CD14-positive monocyte (primary cell): ENCODE data around the gene MSRB3. TPM values are rescaled to one million over a fixed set of nuclear protein-coding genes. Genes with fewer than 3 reads are reported as not detected.

Experiments
- DNase-seq, 3 donors: peaks; one replicate each; pipeline ENCODE4 v3.0.0-alpha.2; 2011 to 2022
- H2AFZ ChIP-seq: 2 replicates; pipeline ENCODE4 v1.6.0; 2012; ENCODE audit warnings: mild to moderate bottlenecking, low read depth, low read length, inconsistent platforms; ENCODE audit not compliant: insufficient read depth, poor library complexity, severe bottlenecking
- H3K27ac ChIP-seq, 2 donors: 1 replicate in 1 of 2; 2 replicates in 1 of 2; pipeline ENCODE4 v1.5.1; 2012 to 2013; ENCODE audit warnings: low read length in 2 of 2, control low read depth in 1 of 2, inconsistent platforms in 1 of 2, low read depth in 1 of 2, mild to moderate bottlenecking in 1 of 2
- H3K27me3 ChIP-seq, 2 donors: one replicate each; pipeline versions ENCODE4 v1.6.0 to v1.6.1; 2011 to 2013; ENCODE audit warnings: low read length in 2 of 2; ENCODE audit not compliant: control insufficient read depth in 2 of 2, insufficient read depth in 2 of 2
- H3K36me3 ChIP-seq, 2 donors: replicated peaks in 1 of 2; 1 replicate in 1 of 2; 2 replicates in 1 of 2; pipeline versions ENCODE4 v1.5.1 to v1.6.1; 2012 to 2013; ENCODE audit warnings: low read length in 2 of 2, control low read depth in 1 of 2, inconsistent platforms in 1 of 2, mild to moderate bottlenecking in 1 of 2; ENCODE audit not compliant: insufficient read depth in 2 of 2, control insufficient read depth in 1 of 2
- H3K4me1 ChIP-seq, 2 donors: 1 replicate in 1 of 2; 2 replicates in 1 of 2; pipeline versions ENCODE4 v1.5.1 to v1.6.1; 2012 to 2013; ENCODE audit warnings: low read length in 2 of 2, control low read depth in 1 of 2, inconsistent platforms in 1 of 2, mild to moderate bottlenecking in 1 of 2, moderate library complexity in 1 of 2; ENCODE audit not compliant: insufficient read depth in 2 of 2, control insufficient read depth in 1 of 2
- H3K4me2 ChIP-seq: replicated peaks from 2 replicates; pipeline ENCODE3; 2012; ENCODE audit warnings: low read length, moderate library complexity, mild to moderate bottlenecking; ENCODE audit not compliant: poor library complexity, severe bottlenecking; ENCODE audit errors: extremely low read depth
- H3K4me3 ChIP-seq, 3 experiments: fragments of 200-600 bp in 1 of 3; sonication (generic) in 1 of 3; replicated peaks in 1 of 3; 1 replicate in 2 of 3; 2 replicates in 1 of 3; pipeline ENCODE4 v1.5.1; 2011 to 2013; ENCODE audit warnings: low read length in 3 of 3, mild to moderate bottlenecking in 3 of 3, control low read depth in 2 of 3, low read depth in 2 of 3, inconsistent platforms in 1 of 3, moderate library complexity in 1 of 3
- H3K79me2 ChIP-seq: 2 replicates; pipeline ENCODE4 v1.6.0; 2012; ENCODE audit warnings: mild to moderate bottlenecking, control low read depth, inconsistent platforms, low read length, moderate library complexity; ENCODE audit not compliant: insufficient read depth
- H3K9ac ChIP-seq: 2 replicates; pipeline ENCODE4 v1.6.0; 2017; ENCODE audit warnings: low read length, mild to moderate bottlenecking; ENCODE audit not compliant: insufficient read depth, poor library complexity, severe bottlenecking
- H3K9me3 ChIP-seq, 2 donors: replicated peaks in 1 of 2; 1 replicate in 1 of 2; 2 replicates in 1 of 2; pipeline versions ENCODE4 v1.5.1 to v1.6.1; 2012 to 2013; ENCODE audit warnings: low read length in 2 of 2, control low read depth in 1 of 2; ENCODE audit not compliant: control insufficient read depth in 1 of 2, insufficient read depth in 1 of 2
- H4K20me1 ChIP-seq: 2 replicates; pipeline ENCODE4 v1.6.0; 2012; ENCODE audit warnings: mild to moderate bottlenecking, low read length, control low read depth, moderate library complexity; ENCODE audit not compliant: insufficient read depth
- H3K27ac Mint-ChIP-seq, 7 donors: one replicate each; pipeline ENCODE4 v1.8.0; 2020; ENCODE audit warnings: mild to moderate bottlenecking in 7 of 7, mixed read lengths in 7 of 7, moderate library complexity in 6 of 7, inconsistent platforms in 2 of 7
- H3K27me3 Mint-ChIP-seq, 3 donors: one replicate each; pipeline ENCODE4 v1.8.0; 2021 to 2022; ENCODE audit warnings: low read depth in 3 of 3, mild to moderate bottlenecking in 3 of 3, mixed read lengths in 3 of 3, moderate library complexity in 3 of 3, inconsistent platforms in 1 of 3
- H3K36me3 Mint-ChIP-seq, 2 donors: one replicate each; pipeline ENCODE4 v1.8.0; 2020; ENCODE audit warnings: mixed read lengths in 2 of 2, inconsistent platforms in 1 of 2, mild to moderate bottlenecking in 1 of 2
- H3K4me1 Mint-ChIP-seq: one replicate; pipeline ENCODE4 v1.8.0; 2020; ENCODE audit warnings: mild to moderate bottlenecking, mixed read lengths
- H3K4me3 Mint-ChIP-seq, 2 donors: one replicate each; pipeline ENCODE4 v1.8.0; 2020; ENCODE audit warnings: mild to moderate bottlenecking in 2 of 2, mixed read lengths in 2 of 2, moderate library complexity in 1 of 2
- H3K9me3 Mint-ChIP-seq, 7 donors: one replicate each; pipeline ENCODE4 v1.8.0; 2020 to 2022; ENCODE audit warnings: mixed read lengths in 7 of 7, mild to moderate bottlenecking in 6 of 7, moderate library complexity in 6 of 7, inconsistent platforms in 2 of 7
- WGBS: methylation state at CpG from one replicate; pipeline ENCODE4 v1.1.5; 2013; ENCODE audit warnings: missing lambda C conversion rate; ENCODE audit not compliant: insufficient coverage; 5-methylcytosine and 5-hydroxymethylcytosine counted together
- intact Hi-C, 2 donors: fragments of 100-400 bp; cut with micrococcal nuclease; formaldehyde crosslinking; loops; one replicate each; pipeline versions ENCODE4 v1.15.0 to v1.15.1; 2023
- polyA plus RNA-seq, 3 donors: library from polyadenylated mRNA; depleted of rRNA in 1 of 3; unstranded in 2 of 3; stranded (reverse) in 1 of 3; fragments of 300-500 nt in 2 of 3; fragments of >200 nt in 1 of 3; fragmentation: Illumina TruSeq in 2 of 3; gene quantifications; 1 replicate in 2 of 3; 2 replicates in 1 of 3; pipeline ENCODE4 v1.2.3, GENCODE V29; 2012 to 2021
- TF ChIP-seq, protein P1 (sequence below): fragments of 200-600 bp; IDR thresholded peaks from one replicate; pipeline ENCODE4 v1.8.0; 2022; ENCODE audit warnings: antibody characterized with exemption, mild to moderate bottlenecking

MSRB3 gene
- polyA plus RNA-seq, 3 donors, result 0.25 to 1.1 (median 1.0) TPM

GRCh38 chr12:65259501-65259900 is 19.0 kb upstream of the MSRB3 start:
- H3K27me3 ChIP-seq, result no peaks in the 10 kb centered on the region
- TF ChIP-seq, protein P1, sequence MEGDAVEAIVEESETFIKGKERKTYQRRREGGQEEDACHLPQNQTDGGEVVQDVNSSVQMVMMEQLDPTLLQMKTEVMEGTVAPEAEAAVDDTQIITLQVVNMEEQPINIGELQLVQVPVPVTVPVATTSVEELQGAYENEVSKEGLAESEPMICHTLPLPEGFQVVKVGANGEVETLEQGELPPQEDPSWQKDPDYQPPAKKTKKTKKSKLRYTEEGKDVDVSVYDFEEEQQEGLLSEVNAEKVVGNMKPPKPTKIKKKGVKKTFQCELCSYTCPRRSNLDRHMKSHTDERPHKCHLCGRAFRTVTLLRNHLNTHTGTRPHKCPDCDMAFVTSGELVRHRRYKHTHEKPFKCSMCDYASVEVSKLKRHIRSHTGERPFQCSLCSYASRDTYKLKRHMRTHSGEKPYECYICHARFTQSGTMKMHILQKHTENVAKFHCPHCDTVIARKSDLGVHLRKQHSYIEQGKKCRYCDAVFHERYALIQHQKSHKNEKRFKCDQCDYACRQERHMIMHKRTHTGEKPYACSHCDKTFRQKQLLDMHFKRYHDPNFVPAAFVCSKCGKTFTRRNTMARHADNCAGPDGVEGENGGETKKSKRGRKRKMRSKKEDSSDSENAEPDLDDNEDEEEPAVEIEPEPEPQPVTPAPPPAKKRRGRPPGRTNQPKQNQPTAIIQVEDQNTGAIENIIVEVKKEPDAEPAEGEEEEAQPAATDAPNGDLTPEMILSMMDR, result no peak
- no peak overlapping the region for H2AFZ ChIP-seq
- peaks cover 4 to 16% (median 9%) of the 10 kb centered on the region in 7 donors for H3K9me3 Mint-ChIP-seq
- H3K79me2 ChIP-seq, result no peaks in the 10 kb centered on the region
- no peaks in the 10 kb centered on the region for H3K4me1 ChIP-seq
- no peak overlapping the region for H3K4me3 ChIP-seq
- no peak overlapping the region for H3K4me2 ChIP-seq
- H3K4me3 Mint-ChIP-seq, result no peak overlapping the region
- H3K9me3 ChIP-seq, result no peaks in the 10 kb centered on the region
- H3K36me3 Mint-ChIP-seq, result no peaks in the 10 kb centered on the region
- no peaks in the 10 kb centered on the region for H3K36me3 ChIP-seq
- no peak overlapping the region for H3K27ac Mint-ChIP-seq
- H3K9ac ChIP-seq, result no peak overlapping the region
- peaks cover 1% of the 10 kb centered on the region for H3K4me1 Mint-ChIP-seq
- no peaks in the 10 kb centered on the region for H4K20me1 ChIP-seq
- DNase-seq, result no peak
- H3K27me3 Mint-ChIP-seq, result peaks cover 0 to 3% (median 2%) of the 10 kb centered on the region in 3 donors
- no peak overlapping the region for H3K27ac ChIP-seq
- intact Hi-C loops, result no loop called here

DNA sequence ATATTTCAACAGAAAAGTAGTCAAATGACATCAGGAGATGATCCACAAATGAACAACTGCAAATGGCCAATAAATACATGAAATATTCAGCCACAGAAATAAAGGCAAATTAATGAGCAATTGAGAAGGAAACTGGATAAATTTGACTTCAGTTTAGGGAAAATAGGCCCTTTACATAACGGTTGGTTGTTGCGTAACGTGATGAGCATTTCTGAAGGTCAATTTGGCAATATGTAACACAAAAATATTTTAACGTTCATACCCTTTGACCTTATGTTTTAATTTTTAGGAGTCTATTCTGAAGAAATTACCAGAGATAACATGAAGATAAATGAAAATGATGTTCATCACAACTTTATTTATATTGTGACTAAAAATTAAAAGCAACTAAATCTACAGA is 14.7 kb upstream of the MSRB3 start:
- peaks cover 4% of the 10 kb centered on the region for H3K4me1 Mint-ChIP-seq
- no CpG with 5 or more reads among the region's 4 CpGs for WGBS

More for the DNA sequence above, 14.7 kb upstream of the MSRB3 start:
- Histone ChIP-seq H3K4me2 (no peak overlapping the region), H3K9ac (no peak overlapping the region), H3K27me3 (no peaks in the 10 kb centered on the region), H3K27ac (no peak overlapping the region), H3K36me3 (no peaks in the 10 kb centered on the region), H2AFZ (no peak overlapping the region), H4K20me1 (no peaks in the 10 kb centered on the region), H3K79me2 (no peaks in the 10 kb centered on the region), H3K4me1 (no peaks in the 10 kb centered on the region), H3K9me3 (no peaks in the 10 kb centered on the region), H3K4me3 (no peak overlapping the region)
- H3K4me3 Mint-ChIP-seq, result no peak overlapping the region
- intact Hi-C loops, result no loop called here
- H3K27ac Mint-ChIP-seq, result no peak overlapping the region
- H3K27me3 Mint-ChIP-seq, result peaks cover 0 to 2% (median 2%) of the 10 kb centered on the region in 3 donors
- peaks cover 4 to 14% (median 8%) of the 10 kb centered on the region in 7 donors for H3K9me3 Mint-ChIP-seq
- H3K36me3 Mint-ChIP-seq, result no peaks in the 10 kb centered on the region
- TF ChIP-seq, protein P1, result no peak
- no peak for DNase-seq
